Measurements from ENCODE around the gene TRIL.

The TRIL gene

GRCh38 chr7:28958235-28958979 is at the start of gene TRIL:
Gene TRIL (minus strand): TSS chr7:28958330. CDS start chr7:28958046, 284 bp downstream.
- no peak for DNase-seq (ENCODE audit: low spot score)

- DNase-seq (ENCODE audit: low spot score) = no peak
Observed at GRCh38 chr7:29007127-29007526, 49.0 kb upstream of the TRIL start.

- DNase-seq (ENCODE audit: low spot score) = no peak
Observed at GRCh38 chr7:29005829-29006228, 47.7 kb upstream of the TRIL start.

GRCh38 chr7:29005406-29005805 is 47.3 kb upstream of the TRIL start:
- DNase-seq (ENCODE audit: low spot score) = no peak

GRCh38 chr7:29003703-29004102 is 45.6 kb upstream of the TRIL start:
- DNase-seq (ENCODE audit: low spot score) = no peak

GRCh38 chr7:29000717-29001076 is 42.6 kb upstream of the TRIL start:
- DNase-seq (ENCODE audit: low spot score) = no peak

GRCh38 chr7:28999895-29000716 is 42.0 kb upstream of the TRIL start:
- no peak for DNase-seq (ENCODE audit: low spot score)

- DNase-seq (ENCODE audit: low spot score) = no peak
Observed at GRCh38 chr7:28999427-28999826, 41.3 kb upstream of the TRIL start.

GRCh38 chr7:28998105-28998504 is 40.0 kb upstream of the TRIL start:
- no peak for DNase-seq (ENCODE audit: low spot score)

- no peak for DNase-seq (ENCODE audit: low spot score)
Observed at GRCh38 chr7:28996836-28997235, 38.7 kb upstream of the TRIL start.

GRCh38 chr7:28993371-28993770 is 35.2 kb upstream of the TRIL start:
- DNase-seq (ENCODE audit: low spot score) = no peak

GRCh38 chr7:28992798-28993197 is 34.7 kb upstream of the TRIL start:
- no peak for DNase-seq (ENCODE audit: low spot score)

GRCh38 chr7:28990200-28990960 is 32.2 kb upstream of the TRIL start:
- no peak for DNase-seq (ENCODE audit: low spot score)

GRCh38 chr7:28989211-28989980 is 31.3 kb upstream of the TRIL start:
- no peak for DNase-seq (ENCODE audit: low spot score)

GRCh38 chr7:28988810-28989209 is 30.7 kb upstream of the TRIL start:
- DNase-seq (ENCODE audit: low spot score) = no peak

GRCh38 chr7:28988091-28988490 is 30.0 kb upstream of the TRIL start:
- no peak for DNase-seq (ENCODE audit: low spot score)

- no peak for DNase-seq (ENCODE audit: low spot score)
Observed at GRCh38 chr7:28986765-28987110, 28.6 kb upstream of the TRIL start.

- DNase-seq (ENCODE audit: low spot score) = no peak
Observed at GRCh38 chr7:28986028-28986764, 28.1 kb upstream of the TRIL start.

- no peak for DNase-seq (ENCODE audit: low spot score)
Observed at GRCh38 chr7:28984631-28985030, 26.5 kb upstream of the TRIL start.

GRCh38 chr7:28984217-28984616 is 26.1 kb upstream of the TRIL start:
- DNase-seq (ENCODE audit: low spot score) = no peak
